HG03521 (cell line): Measurements from ENCODE around the gene INVS.
"Not testable (repeated sequence)": the region's sequence is repeated elsewhere in the genome, so short reads cannot be mapped to it uniquely, and the experiment has no call there.

Experiments used
- ATAC-seq: cut with Tn5 transposase; IDR thresholded peaks from one replicate; pipeline ENCODE4 v1.9.1; 2021; ENCODE audit warnings: mild to moderate bottlenecking, moderate library complexity; ENCODE audit not compliant: unreplicated experiment

Gene INVS

GRCh38 chr9:100112677-100113336 is 13.8 kb downstream of the INVS start:
- ATAC-seq, result no peak

GRCh38 chr9:100117316-100117715 is 18.3 kb downstream of the INVS start:
- ATAC-seq, result no peak

GRCh38 chr9:100120286-100120685 is 21.2 kb downstream of the INVS start:
- ATAC-seq, result no peak

GRCh38 chr9:100125236-100125635 is 26.2 kb downstream of the INVS start:
- ATAC-seq, result no peak

- ATAC-seq, result no peak
Observed at GRCh38 chr9:100125910-100126309, 26.9 kb downstream of the INVS start.

- no peak for ATAC-seq
Observed at GRCh38 chr9:100126423-100126822, 27.4 kb downstream of the INVS start.

GRCh38 chr9:100129772-100130171 is 30.7 kb downstream of the INVS start:
- ATAC-seq, result no peak

- ATAC-seq, result no peak
Observed at GRCh38 chr9:100131216-100131615, 32.2 kb downstream of the INVS start.

- no peak for ATAC-seq
Observed at GRCh38 chr9:100131875-100132430, 32.9 kb downstream of the INVS start.

- ATAC-seq, result no peak
Observed at GRCh38 chr9:100134731-100135130, 35.7 kb downstream of the INVS start.

- not testable (repeated sequence) for ATAC-seq
Observed at GRCh38 chr9:100136799-100137198, 37.8 kb downstream of the INVS start.

GRCh38 chr9:100140303-100140702 is 41.3 kb downstream of the INVS start:
- not testable (repeated sequence) for ATAC-seq

- not testable (repeated sequence) for ATAC-seq
Observed at GRCh38 chr9:100141862-100142261, 42.8 kb downstream of the INVS start.

- ATAC-seq, result not testable (repeated sequence)
Observed at GRCh38 chr9:100145167-100145934, 46.3 kb downstream of the INVS start.

GRCh38 chr9:100145976-100146375 is 46.9 kb downstream of the INVS start:
- not testable (repeated sequence) for ATAC-seq

GRCh38 chr9:100150214-100150613 is 51.2 kb downstream of the INVS start:
- no peak for ATAC-seq

GRCh38 chr9:100160021-100160420 is 61.0 kb downstream of the INVS start:
- no peak for ATAC-seq

GRCh38 chr9:100167176-100167575 is 68.1 kb downstream of the INVS start:
- no peak for ATAC-seq

GRCh38 chr9:100167915-100168654 is 69.0 kb downstream of the INVS start:
- no peak for ATAC-seq

- ATAC-seq, result no peak
Observed at GRCh38 chr9:100170085-100170484, 71.0 kb downstream of the INVS start.

- no peak for ATAC-seq
Observed at GRCh38 chr9:100170556-100170955, 71.5 kb downstream of the INVS start.
